Spleen (tissue), 7 donors: ENCODE measurements around the gene MLXIPL.

Experiments
- POLR2A ChIP-seq, 3 donors: fragments of 450-650 bp; IDR thresholded peaks; one replicate each; pipeline ENCODE4 v1.5.1; 2017; ENCODE audit warnings: antibody characterized with exemption in 3 of 3, mild to moderate bottlenecking in 1 of 3
- POLR2AphosphoS5 ChIP-seq, 3 donors: sonication (generic); formaldehyde crosslinking; IDR thresholded peaks; one replicate each; pipeline ENCODE4 v1.5.1; 2017; ENCODE audit warnings: antibody characterized with exemption in 3 of 3
- TF ChIP-seq, protein P1 (sequence below), 11 experiments: fragments of 200-600 bp in 7 of 11; fragments of 450-650 bp in 4 of 11; sonication (generic) in 4 of 11; IDR thresholded peaks in 8 of 11; conservative IDR thresholded peaks in 3 of 11; 1 replicate in 7 of 11; 2 replicates in 4 of 11; pipeline versions ENCODE4 v1.4.0 to v1.8.0; 2016 to 2021; ENCODE audit warnings: antibody characterized with exemption in 11 of 11, inconsistent platforms in 4 of 11, mild to moderate bottlenecking in 1 of 11
- donor health status: DM: no; HTN: no; CAD: no; lungs with moderate emphysema.
- donor health status: DM: no; HTN: no; CAD: no.
- donor health status: DM: no; HTN: no; CAD: no.

- TF ChIP-seq, protein P1, sequence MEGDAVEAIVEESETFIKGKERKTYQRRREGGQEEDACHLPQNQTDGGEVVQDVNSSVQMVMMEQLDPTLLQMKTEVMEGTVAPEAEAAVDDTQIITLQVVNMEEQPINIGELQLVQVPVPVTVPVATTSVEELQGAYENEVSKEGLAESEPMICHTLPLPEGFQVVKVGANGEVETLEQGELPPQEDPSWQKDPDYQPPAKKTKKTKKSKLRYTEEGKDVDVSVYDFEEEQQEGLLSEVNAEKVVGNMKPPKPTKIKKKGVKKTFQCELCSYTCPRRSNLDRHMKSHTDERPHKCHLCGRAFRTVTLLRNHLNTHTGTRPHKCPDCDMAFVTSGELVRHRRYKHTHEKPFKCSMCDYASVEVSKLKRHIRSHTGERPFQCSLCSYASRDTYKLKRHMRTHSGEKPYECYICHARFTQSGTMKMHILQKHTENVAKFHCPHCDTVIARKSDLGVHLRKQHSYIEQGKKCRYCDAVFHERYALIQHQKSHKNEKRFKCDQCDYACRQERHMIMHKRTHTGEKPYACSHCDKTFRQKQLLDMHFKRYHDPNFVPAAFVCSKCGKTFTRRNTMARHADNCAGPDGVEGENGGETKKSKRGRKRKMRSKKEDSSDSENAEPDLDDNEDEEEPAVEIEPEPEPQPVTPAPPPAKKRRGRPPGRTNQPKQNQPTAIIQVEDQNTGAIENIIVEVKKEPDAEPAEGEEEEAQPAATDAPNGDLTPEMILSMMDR (IDR thresholded peaks at IDR 0.05 in 8 of 11, conservative IDR thresholded peaks at IDR 0.05 in 3 of 11) = no peak
- no peak for TF ChIP-seq POLR2AphosphoS5 (IDR thresholded peaks at IDR 0.05)
- no peak for TF ChIP-seq POLR2A (IDR thresholded peaks at IDR 0.05)
Measured at GRCh38 chr7:73638911-73639310, 14.6 kb upstream of the MLXIPL start.
